ENCODE results near the gene AGPS.

- no peak for TF ChIP-seq CTCF (IDR thresholded peaks at IDR 0.05)
- TF ChIP-seq POLR2A (IDR thresholded peaks at IDR 0.05), result no peak
These were observed 165.2 kb downstream of the AGPS start for GRCh38 chr2:177557794-177558193.
